Activated CD8-positive, alpha-beta memory T cell treated with anti-CD3 and anti-CD28 coated beads, Interleukin-2, amount 50 U/mL, for 1 hour (primary cell): ENCODE measurements around the gene ZNF219.

Source experiments
- DNase-seq: peaks from one replicate; pipeline ENCODE4 v3.0.0-alpha.2; 2020; ENCODE audit errors: extremely low read depth

Gene ZNF219

GRCh38 chr14:21098076-21098891 lies at the start of gene ZNF219:
Gene ZNF219 (minus strand): TSS chr14:21098655. CDS start chr14:21093591, 5,064 bp downstream.
- DNase-seq: no peak

- no peak for DNase-seq
These were observed 47.0 kb upstream of the ZNF219 start for GRCh38 chr14:21145437-21145836.

GRCh38 chr14:21142357-21142756 lies 43.9 kb upstream of the ZNF219 start:
- DNase-seq: no peak

GRCh38 chr14:21136024-21136423 lies 37.6 kb upstream of the ZNF219 start:
- no peak for DNase-seq

GRCh38 chr14:21133901-21134300 lies 35.4 kb upstream of the ZNF219 start:
- no peak for DNase-seq

- no peak for DNase-seq
These were observed 25.0 kb upstream of the ZNF219 start for GRCh38 chr14:21123429-21123828.

- DNase-seq: no peak
These were observed 22.7 kb upstream of the ZNF219 start for GRCh38 chr14:21121122-21121521.

GRCh38 chr14:21120686-21121085 lies 22.2 kb upstream of the ZNF219 start:
- DNase-seq: no peak

- no peak for DNase-seq
These were observed 20.5 kb upstream of the ZNF219 start for GRCh38 chr14:21118933-21119332.

GRCh38 chr14:21113369-21113768 lies 14.9 kb upstream of the ZNF219 start:
- DNase-seq: no peak

- DNase-seq: no peak
These were observed 13.8 kb upstream of the ZNF219 start for GRCh38 chr14:21112255-21112654.

- no peak for DNase-seq
These were observed 11.1 kb upstream of the ZNF219 start for GRCh38 chr14:21109377-21110138.

GRCh38 chr14:21108791-21109190 lies 10.3 kb upstream of the ZNF219 start:
- DNase-seq: no peak

GRCh38 chr14:21107283-21107800 lies 8.9 kb upstream of the ZNF219 start:
- no peak for DNase-seq

- DNase-seq: no peak
These were observed 8.2 kb upstream of the ZNF219 start for GRCh38 chr14:21106498-21107282.

GRCh38 chr14:21106176-21106497 lies 7.7 kb upstream of the ZNF219 start:
- DNase-seq: no peak

- DNase-seq: no peak
These were observed 6.6 kb upstream of the ZNF219 start for GRCh38 chr14:21105095-21105494.

- no peak for DNase-seq
These were observed 6.1 kb upstream of the ZNF219 start for GRCh38 chr14:21104448-21105060.

GRCh38 chr14:21103710-21104447 lies 5.4 kb upstream of the ZNF219 start:
- DNase-seq: peak; percentile 90

- no peak for DNase-seq
These were observed 4.9 kb upstream of the ZNF219 start for GRCh38 chr14:21103411-21103709.
